ENCODE measurements around the gene CRIP2. TPM values are rescaled to one million over a fixed set of nuclear protein-coding genes. Genes with fewer than 3 reads are reported as not detected.

The CRIP2 gene
- total and polyA plus RNA-seq, 2 of the 13 experiments (the other 11 are each of a cell fraction or from before 2014, with no cell fraction given), result 31.6 to 37.9 TPM

- TF ChIP-seq ZNF713 (CRISPR knock-in tag; IDR thresholded peaks at IDR 0.05) (no peak), ZMAT3 (CRISPR knock-in tag; conservative IDR thresholded peaks at IDR 0.05) (0 out of 2 replicates have a peak, but pooled peaks have one; percentile 53), ATF4 (CRISPR knock-in tag; IDR thresholded peaks at IDR 0.05) (no peak), MAF1 (CRISPR knock-in tag; IDR thresholded peaks at IDR 0.05; ENCODE audit: borderline replicate concordance) (no peak), ZNF510 (CRISPR knock-in tag; IDR thresholded peaks at IDR 0.05; ENCODE audit: low read depth) (no peak), ZXDC (CRISPR knock-in tag; IDR thresholded peaks at IDR 0.05) (no peak), JUN (CRISPR knock-in tag; IDR thresholded peaks at IDR 0.05) (no peak), THAP7 (CRISPR knock-in tag; IDR thresholded peaks at IDR 0.05) (no peak), TBP (CRISPR knock-in tag; IDR thresholded peaks at IDR 0.05) (no peak), MIER3 (CRISPR knock-in tag; IDR thresholded peaks at IDR 0.05; ENCODE audit: borderline replicate concordance) (no peak), REPIN1 (CRISPR knock-in tag; IDR thresholded peaks at IDR 0.05; ENCODE audit: borderline replicate concordance, low read depth) (no peak), ZFAT (CRISPR knock-in tag; conservative IDR thresholded peaks at IDR 0.05) (no peak), SMC3 (IDR thresholded peaks at IDR 0.05; ENCODE audit: low read length) (no peak), FOXC1 (CRISPR knock-in tag; IDR thresholded peaks at IDR 0.05; ENCODE audit: borderline replicate concordance) (no peak), RAD21 (CRISPR knock-in tag; IDR thresholded peaks at IDR 0.05) (no peak), FOXJ3 (CRISPR knock-in tag; IDR thresholded peaks at IDR 0.05; ENCODE audit: borderline replicate concordance) (no peak), NR3C1 (CRISPR knock-in tag; IDR thresholded peaks at IDR 0.05) (no peak), MAZ (IDR thresholded peaks at IDR 0.05; ENCODE audit: borderline replicate concordance, low read depth, low read length) (no peak), MAZ (CRISPR knock-in tag; IDR thresholded peaks at IDR 0.05; ENCODE audit: low read depth) (no peak), ATF7-NPFF (CRISPR knock-in tag; IDR thresholded peaks at IDR 0.05; ENCODE audit: low read depth) (no peak), ZBTB33 (CRISPR knock-in tag; IDR thresholded peaks at IDR 0.05) (peak; percentile 54; the same call in 1 of the 2 replicates), ZNF33B (CRISPR knock-in tag; IDR thresholded peaks at IDR 0.05) (no peak), EEA1 (CRISPR knock-in tag; IDR thresholded peaks at IDR 0.05; ENCODE audit: borderline replicate concordance) (peak; percentile 28; the same call in 1 of the 2 replicates)
Observed at GRCh38 chr14:105497671-105498429, 23.2 kb downstream of the CRIP2 start (continued).

Data from HepG2 (cell line).